ENCODE data around the gene SNPH.

DNA sequence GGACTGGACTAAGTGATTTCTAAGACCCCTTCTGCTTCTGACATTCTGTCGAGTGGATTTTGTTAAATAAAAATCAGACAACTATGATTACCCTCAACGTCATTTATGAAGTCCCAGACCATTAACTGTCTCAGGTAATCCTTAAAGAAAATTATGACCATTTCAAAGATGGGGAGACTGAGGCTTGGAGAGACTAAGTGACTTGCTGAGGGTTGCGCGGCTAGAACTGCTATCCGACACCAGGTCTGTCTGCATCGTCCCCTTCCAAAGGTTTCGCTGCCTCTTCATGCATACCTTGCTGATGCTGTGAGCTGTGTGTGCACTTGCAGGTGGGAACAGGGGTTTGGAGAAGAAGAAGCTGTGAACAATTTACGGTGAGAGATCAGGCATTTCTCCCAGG lies 3.1 kb downstream of the SNPH start:
- TF ChIP-seq, protein P1, sequence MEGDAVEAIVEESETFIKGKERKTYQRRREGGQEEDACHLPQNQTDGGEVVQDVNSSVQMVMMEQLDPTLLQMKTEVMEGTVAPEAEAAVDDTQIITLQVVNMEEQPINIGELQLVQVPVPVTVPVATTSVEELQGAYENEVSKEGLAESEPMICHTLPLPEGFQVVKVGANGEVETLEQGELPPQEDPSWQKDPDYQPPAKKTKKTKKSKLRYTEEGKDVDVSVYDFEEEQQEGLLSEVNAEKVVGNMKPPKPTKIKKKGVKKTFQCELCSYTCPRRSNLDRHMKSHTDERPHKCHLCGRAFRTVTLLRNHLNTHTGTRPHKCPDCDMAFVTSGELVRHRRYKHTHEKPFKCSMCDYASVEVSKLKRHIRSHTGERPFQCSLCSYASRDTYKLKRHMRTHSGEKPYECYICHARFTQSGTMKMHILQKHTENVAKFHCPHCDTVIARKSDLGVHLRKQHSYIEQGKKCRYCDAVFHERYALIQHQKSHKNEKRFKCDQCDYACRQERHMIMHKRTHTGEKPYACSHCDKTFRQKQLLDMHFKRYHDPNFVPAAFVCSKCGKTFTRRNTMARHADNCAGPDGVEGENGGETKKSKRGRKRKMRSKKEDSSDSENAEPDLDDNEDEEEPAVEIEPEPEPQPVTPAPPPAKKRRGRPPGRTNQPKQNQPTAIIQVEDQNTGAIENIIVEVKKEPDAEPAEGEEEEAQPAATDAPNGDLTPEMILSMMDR (conservative IDR thresholded peaks at IDR 0.05; ENCODE audit: low read depth, low read length) = no peak
- TF ChIP-seq EZH2 (IDR thresholded peaks at IDR 0.05; ENCODE audit: borderline replicate concordance, low read depth, low read length, poor library complexity, severe bottlenecking) = no peak

All from A673 (cell line).